GM23248 (cell line): Measurements from ENCODE around the gene CKAP5. TPM values are rescaled to one million over a fixed set of nuclear protein-coding genes. Genes with fewer than 3 reads are reported as not detected.

ENCODE experiments used
- DNase-seq: peaks from one replicate; pipeline ENCODE4 v3.0.0-alpha.2; 2015
- H2AFZ ChIP-seq: fragments of 200-600 bp; sonication (generic); 2 replicates; pipeline ENCODE4 v1.6.1; 2016; ENCODE audit warnings: antibody characterized with exemption
- H3F3A ChIP-seq: fragments of 200-600 bp; sonication (generic); 2 replicates; pipeline ENCODE4 v1.6.1; 2016; ENCODE audit warnings: mild to moderate bottlenecking, antibody characterized with exemption, mixed run types; ENCODE audit not compliant: insufficient read depth
- H3K27ac ChIP-seq: fragments of 200-600 bp; sonication (generic); 2 replicates; pipeline ENCODE4 v1.5.1; 2016; ENCODE audit warnings: mild to moderate bottlenecking
- H3K27me3 ChIP-seq: fragments of 200-600 bp; sonication (generic); replicated peaks from 2 replicates; pipeline ENCODE4 v1.6.1; 2016; ENCODE audit warnings: mild to moderate bottlenecking; ENCODE audit not compliant: insufficient read depth
- H3K36me3 ChIP-seq: fragments of 200-600 bp; sonication (generic); 2 replicates; pipeline ENCODE4 v1.6.1; 2016; ENCODE audit warnings: low read depth, mild to moderate bottlenecking
- H3K4me1 ChIP-seq: fragments of 200-600 bp; sonication (generic); 2 replicates; pipeline ENCODE4 v1.6.1; 2016; ENCODE audit warnings: mild to moderate bottlenecking; ENCODE audit not compliant: insufficient read depth
- H3K4me2 ChIP-seq: fragments of 200-600 bp; sonication (generic); one replicate; pipeline ENCODE4 v1.6.1; 2016; ENCODE audit warnings: mild to moderate bottlenecking; ENCODE audit not compliant: unreplicated experiment
- H3K4me3 ChIP-seq: fragments of 200-600 bp; sonication (generic); 2 replicates; pipeline ENCODE4 v1.5.1; 2016; ENCODE audit warnings: mild to moderate bottlenecking
- H3K79me2 ChIP-seq: fragments of 200-600 bp; sonication (generic); 2 replicates; pipeline ENCODE4 v1.6.1; 2016; ENCODE audit warnings: mild to moderate bottlenecking; ENCODE audit not compliant: insufficient read depth
- H3K9ac ChIP-seq: fragments of 200-600 bp; sonication (generic); 2 replicates; pipeline ENCODE4 v1.6.1; 2016; ENCODE audit warnings: mild to moderate bottlenecking
- H3K9me2 ChIP-seq: fragments of 200-600 bp; sonication (generic); 2 replicates; pipeline ENCODE4 v1.6.1; 2016; ENCODE audit warnings: mixed run types, mild to moderate bottlenecking, moderate library complexity; ENCODE audit not compliant: insufficient read depth
- H3K9me3 ChIP-seq: fragments of 200-600 bp; sonication (generic); one replicate; pipeline ENCODE4 v1.6.1; 2017; ENCODE audit warnings: low read depth
- H4K20me1 ChIP-seq: fragments of 200-600 bp; sonication (generic); 2 replicates; pipeline ENCODE4 v1.6.0; 2016; ENCODE audit not compliant: insufficient read depth
- EZH2 ChIP-seq: fragments of 200-600 bp; sonication (generic); IDR thresholded peaks from 2 replicates; pipeline ENCODE4 v1.6.1; 2018; ENCODE audit warnings: antibody characterized with exemption, mild to moderate bottlenecking; ENCODE audit not compliant: insufficient read depth, poor library complexity, severe bottlenecking
- EZH2phosphoT487 ChIP-seq: fragments of 200-600 bp; sonication (generic); IDR thresholded peaks from 2 replicates; pipeline ENCODE4 v1.6.1; 2018; ENCODE audit warnings: antibody characterized with exemption, moderate library complexity, mild to moderate bottlenecking, low read depth; ENCODE audit not compliant: insufficient read depth
- WGBS, 2 experiments: methylation state at CpG; one replicate each; pipeline ENCODE4 v1.1.6; 2015 to 2017; ENCODE audit warnings: low lambda C conversion rate in 2 of 2, low coverage in 1 of 2; ENCODE audit errors: missing lambda C conversion rate in 2 of 2; 5-methylcytosine and 5-hydroxymethylcytosine counted together
- in situ Hi-C: fragments of 300-500 bp; cut with MboI; formaldehyde crosslinking; loops from 2 replicates; pipeline ENCODE4 v1.15.0; 2020
- polyA plus RNA-seq: library from polyadenylated mRNA; unstranded; fragments of >200 nt; fragmentation: Nextera tagmentation; extraction: Ambion mirVana; gene quantifications from 2 replicates; pipeline ENCODE4 v1.2.1, GENCODE V29; 2016
- total RNA-seq: library from RNA; depleted of rRNA; stranded (reverse); fragments of >200 nt; shearing (Covaris generic); gene quantifications from 2 replicates; pipeline ENCODE4 v1.2.3, GENCODE V29; 2014

CKAP5 gene
- total and polyA plus RNA-seq, 2 experiments from 2014 or later, result 35.2 to 47.6 TPM

- no peak overlapping the region for H2AFZ ChIP-seq
- no peaks in the 10 kb centered on the region for H3K4me1 ChIP-seq
- no peaks in the 10 kb centered on the region for H3K9me3 ChIP-seq
- no peak overlapping the region for H3K4me3 ChIP-seq
- no peaks in the 10 kb centered on the region for H3K9me2 ChIP-seq
- no peaks in the 10 kb centered on the region for H3K79me2 ChIP-seq
- no peak overlapping the region for H3K4me2 ChIP-seq
- H3K9ac ChIP-seq, result no peak overlapping the region
- no peaks in the 10 kb centered on the region for H3F3A ChIP-seq
- in situ Hi-C loops, result no loop called here
- no peaks in the 10 kb centered on the region for H4K20me1 ChIP-seq
- H3K27me3 ChIP-seq, result no peaks in the 10 kb centered on the region
- no peaks in the 10 kb centered on the region for H3K36me3 ChIP-seq
- no peak overlapping the region for H3K27ac ChIP-seq
- DNase-seq, result no peak
- TF ChIP-seq EZH2phosphoT487, result no peak
- no peak for TF ChIP-seq EZH2
- WGBS, 2 experiments, result 77 to 82% methylated on average over 4 of the region's 4 CpGs
Observed at GRCh38 chr11:46857666-46858065, 11.6 kb upstream of the CKAP5 start.

GRCh38 chr11:46856605-46857343 lies 10.7 kb upstream of the CKAP5 start:
- Histone ChIP-seq H3K36me3 (no peaks in the 10 kb centered on the region), H3K27me3 (no peaks in the 10 kb centered on the region), H3K9me3 (no peaks in the 10 kb centered on the region), H3K9ac (no peak overlapping the region), H3F3A (no peaks in the 10 kb centered on the region), H3K79me2 (no peaks in the 10 kb centered on the region), H3K9me2 (no peaks in the 10 kb centered on the region), H4K20me1 (no peaks in the 10 kb centered on the region), H2AFZ (no peak overlapping the region), H3K4me2 (no peak overlapping the region), H3K4me1 (no peaks in the 10 kb centered on the region), H3K27ac (no peak overlapping the region), H3K4me3 (no peak overlapping the region)
- TF ChIP-seq EZH2phosphoT487, result no peak
- TF ChIP-seq EZH2, result no peak
- no peak for DNase-seq
- WGBS, 2 experiments, result 64 to 66% methylated on average over 5 of the region's 5 CpGs
- in situ Hi-C loops, result no loop called here

GRCh38 chr11:46855863-46856262 lies 9.8 kb upstream of the CKAP5 start:
- H3K4me3 ChIP-seq, result no peak overlapping the region
- H3K9me3 ChIP-seq, result no peaks in the 10 kb centered on the region
- no peak overlapping the region for H3K27ac ChIP-seq
- H3F3A ChIP-seq, result no peaks in the 10 kb centered on the region
- H3K79me2 ChIP-seq, result no peaks in the 10 kb centered on the region
- no peak overlapping the region for H2AFZ ChIP-seq
- H3K36me3 ChIP-seq, result no peaks in the 10 kb centered on the region
- H3K9me2 ChIP-seq, result no peaks in the 10 kb centered on the region
- TF ChIP-seq EZH2phosphoT487, result no peak
- no peak for TF ChIP-seq EZH2
- 95 to 100% methylated on average over 2 of the region's 2 CpGs for WGBS, 2 experiments
- no peak for DNase-seq
- H3K9ac ChIP-seq, result no peak overlapping the region
- H3K4me1 ChIP-seq, result no peaks in the 10 kb centered on the region
- H4K20me1 ChIP-seq, result no peaks in the 10 kb centered on the region
- no peak overlapping the region for H3K4me2 ChIP-seq
- H3K27me3 ChIP-seq, result no peaks in the 10 kb centered on the region
- in situ Hi-C loops, result no loop called here

GRCh38 chr11:46855167-46855566 lies 9.1 kb upstream of the CKAP5 start:
- H3K9ac ChIP-seq, result no peak overlapping the region
- H3K9me3 ChIP-seq, result no peaks in the 10 kb centered on the region
- H3K27ac ChIP-seq, result no peak overlapping the region
- H3K27me3 ChIP-seq, result no peaks in the 10 kb centered on the region
- H3K79me2 ChIP-seq, result no peaks in the 10 kb centered on the region
- no peak for DNase-seq
- 96 to 98% methylated on average over 3 of the region's 3 CpGs for WGBS, 2 experiments
- no peaks in the 10 kb centered on the region for H3K36me3 ChIP-seq
- H3K4me3 ChIP-seq, result no peak overlapping the region
- no peak overlapping the region for H2AFZ ChIP-seq
- H3F3A ChIP-seq, result no peaks in the 10 kb centered on the region
- H4K20me1 ChIP-seq, result no peaks in the 10 kb centered on the region
- no peaks in the 10 kb centered on the region for H3K4me1 ChIP-seq
- H3K4me2 ChIP-seq, result no peak overlapping the region
- TF ChIP-seq EZH2phosphoT487 (no peak), EZH2 (no peak)
- in situ Hi-C loops, result no loop called here
- H3K9me2 ChIP-seq, result no peaks in the 10 kb centered on the region
